SK-N-SH (cell line): ENCODE measurements around the gene MMP21.

Source experiments
- CTCF ChIP-seq: fragments of 200-600 bp; sonication (generic); IDR thresholded peaks from 2 replicates; pipeline ENCODE4 v1.6.1; 2017; ENCODE audit warnings: antibody characterized with exemption, mild to moderate bottlenecking, moderate library complexity
- GABPA ChIP-seq: IDR thresholded peaks from 2 replicates; pipeline ENCODE4 v1.4.0; 2012; ENCODE audit warnings: low read depth, mild to moderate bottlenecking
- SIN3A ChIP-seq: IDR thresholded peaks from 2 replicates; pipeline ENCODE4 v1.6.1; 2012; ENCODE audit warnings: low read depth, mild to moderate bottlenecking, low read length, moderate library complexity, borderline replicate concordance
- ZBTB33 ChIP-seq: IDR thresholded peaks from 2 replicates; pipeline ENCODE4 v1.4.0; 2012; ENCODE audit warnings: low read depth, borderline replicate concordance

GRCh38 chr10:125773687-125774543 lies 1.7 kb downstream of the MMP21 start:
- no peak for TF ChIP-seq CTCF
- TF ChIP-seq ZBTB33 = no peak
- TF ChIP-seq GABPA = no peak
- no peak for TF ChIP-seq SIN3A
